Gastroesophageal sphincter (tissue), 3 donors: ENCODE measurements around the gene LOXL4.

ENCODE experiments used
- POLR2A ChIP-seq, 2 donors: fragments of 450-650 bp; IDR thresholded peaks; one replicate each; pipeline ENCODE4 v1.6.1; 2017; ENCODE audit warnings: antibody characterized with exemption in 2 of 2, mild to moderate bottlenecking in 2 of 2, moderate library complexity in 1 of 2
- TF ChIP-seq, protein P1 (sequence below), 4 experiments: fragments of 200-600 bp in 2 of 4; fragments of 450-650 bp in 2 of 4; sonication (generic) in 1 of 4; IDR thresholded peaks; one replicate each; pipeline ENCODE4 v1.5.1; 2017 to 2019; ENCODE audit warnings: antibody characterized with exemption in 4 of 4, mild to moderate bottlenecking in 2 of 4, moderate library complexity in 2 of 4

DNA sequence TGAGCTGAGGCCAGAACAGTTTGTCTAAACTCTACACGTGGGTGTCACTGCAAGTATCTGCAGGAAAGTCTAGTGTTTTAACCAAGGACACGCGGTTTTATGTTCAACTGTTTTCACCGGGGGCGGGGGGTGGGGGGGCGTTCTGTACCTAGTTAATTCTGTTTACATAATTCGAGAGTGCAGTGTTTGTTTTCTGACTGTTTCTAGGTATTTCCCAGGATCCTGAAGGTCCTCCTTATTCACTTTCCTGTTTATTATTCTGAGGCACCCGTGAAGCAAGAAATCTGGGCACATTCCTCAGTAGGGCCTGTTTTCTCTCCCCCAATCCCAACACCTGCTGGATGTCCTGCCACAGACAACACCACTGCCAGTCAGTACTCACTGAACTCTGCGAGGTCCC, 7.6 kb downstream of the LOXL4 start:
- TF ChIP-seq POLR2A (IDR thresholded peaks at IDR 0.05) = no peak
- TF ChIP-seq, protein P1, sequence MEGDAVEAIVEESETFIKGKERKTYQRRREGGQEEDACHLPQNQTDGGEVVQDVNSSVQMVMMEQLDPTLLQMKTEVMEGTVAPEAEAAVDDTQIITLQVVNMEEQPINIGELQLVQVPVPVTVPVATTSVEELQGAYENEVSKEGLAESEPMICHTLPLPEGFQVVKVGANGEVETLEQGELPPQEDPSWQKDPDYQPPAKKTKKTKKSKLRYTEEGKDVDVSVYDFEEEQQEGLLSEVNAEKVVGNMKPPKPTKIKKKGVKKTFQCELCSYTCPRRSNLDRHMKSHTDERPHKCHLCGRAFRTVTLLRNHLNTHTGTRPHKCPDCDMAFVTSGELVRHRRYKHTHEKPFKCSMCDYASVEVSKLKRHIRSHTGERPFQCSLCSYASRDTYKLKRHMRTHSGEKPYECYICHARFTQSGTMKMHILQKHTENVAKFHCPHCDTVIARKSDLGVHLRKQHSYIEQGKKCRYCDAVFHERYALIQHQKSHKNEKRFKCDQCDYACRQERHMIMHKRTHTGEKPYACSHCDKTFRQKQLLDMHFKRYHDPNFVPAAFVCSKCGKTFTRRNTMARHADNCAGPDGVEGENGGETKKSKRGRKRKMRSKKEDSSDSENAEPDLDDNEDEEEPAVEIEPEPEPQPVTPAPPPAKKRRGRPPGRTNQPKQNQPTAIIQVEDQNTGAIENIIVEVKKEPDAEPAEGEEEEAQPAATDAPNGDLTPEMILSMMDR (IDR thresholded peaks at IDR 0.05) = no peak
